Choroid plexus epithelial cell (primary cell): Measurements from ENCODE around the gene IFT172.
"Not testable (repeated sequence)": the region's sequence is repeated elsewhere in the genome, so short reads cannot be mapped to it uniquely, and the experiment has no call there.

Experiments used
- DNase-seq: peaks from one replicate; pipeline ENCODE4 v3.0.0-alpha.2; 2010; ENCODE audit warnings: low read depth
- H3K4me3 ChIP-seq: 2 replicates; pipeline ENCODE4 v1.5.1; 2011; ENCODE audit warnings: low read depth, mild to moderate bottlenecking, control low read depth, low read length, moderate library complexity
- CTCF ChIP-seq: conservative IDR thresholded peaks from 2 replicates; pipeline ENCODE4 v1.5.1; 2011; ENCODE audit warnings: low read depth, mild to moderate bottlenecking, control low read depth, inconsistent platforms, low read length, moderate library complexity

Gene IFT172

GRCh38 chr2:27489498-27490397 is at the start of gene IFT172:
Gene IFT172 (minus strand): TSS chr2:27489743. CDS start chr2:27489653, 90 bp downstream.
- TF ChIP-seq CTCF: no peak
- DNase-seq: peak; percentile 99
- peak within 1 kb of the TSS; percentile 81 for H3K4me3 ChIP-seq

GRCh38 chr2:27538839-27539450 is 49.4 kb upstream of the IFT172 start:
- not testable (repeated sequence) for H3K4me3 ChIP-seq

GRCh38 chr2:27537287-27537686 is 47.7 kb upstream of the IFT172 start:
- DNase-seq: no peak
- no peak overlapping the region for H3K4me3 ChIP-seq
- TF ChIP-seq CTCF: no peak

More at GRCh38 chr2:27538839-27539450, 49.4 kb upstream of the IFT172 start:
- DNase-seq: not testable (repeated sequence)

- no peak for TF ChIP-seq CTCF
Measured at GRCh38 chr2:27531983-27532382, 42.4 kb upstream of the IFT172 start.

GRCh38 chr2:27527182-27527581 is 37.6 kb upstream of the IFT172 start:
- peak; percentile 22 for DNase-seq
- H3K4me3 ChIP-seq: no peak overlapping the region
- no peak for TF ChIP-seq CTCF

More at GRCh38 chr2:27531983-27532382, 42.4 kb upstream of the IFT172 start:
- no peak overlapping the region for H3K4me3 ChIP-seq
- no peak for DNase-seq

- DNase-seq: no peak
- TF ChIP-seq CTCF: peak; percentile 9
- H3K4me3 ChIP-seq: no peak overlapping the region
Measured at GRCh38 chr2:27522400-27522945, 32.9 kb upstream of the IFT172 start.

- H3K4me3 ChIP-seq: no peak overlapping the region
- TF ChIP-seq CTCF: no peak
- no peak for DNase-seq
Measured at GRCh38 chr2:27520316-27520715, 30.8 kb upstream of the IFT172 start.
